Stimulated activated CD8-positive, alpha-beta memory T cell treated with anti-CD3 and anti-CD28 coated beads, Interleukin-2, amount 100 ng/mL, for 48 hours (primary cell): Measurements from ENCODE around the gene PHTF1.

Source experiments
- DNase-seq, 2 donors: peaks; one replicate each; pipeline ENCODE4 v3.0.0-alpha.2; 2020; ENCODE audit warnings: low read depth in 2 of 2

PHTF1 gene

DNA sequence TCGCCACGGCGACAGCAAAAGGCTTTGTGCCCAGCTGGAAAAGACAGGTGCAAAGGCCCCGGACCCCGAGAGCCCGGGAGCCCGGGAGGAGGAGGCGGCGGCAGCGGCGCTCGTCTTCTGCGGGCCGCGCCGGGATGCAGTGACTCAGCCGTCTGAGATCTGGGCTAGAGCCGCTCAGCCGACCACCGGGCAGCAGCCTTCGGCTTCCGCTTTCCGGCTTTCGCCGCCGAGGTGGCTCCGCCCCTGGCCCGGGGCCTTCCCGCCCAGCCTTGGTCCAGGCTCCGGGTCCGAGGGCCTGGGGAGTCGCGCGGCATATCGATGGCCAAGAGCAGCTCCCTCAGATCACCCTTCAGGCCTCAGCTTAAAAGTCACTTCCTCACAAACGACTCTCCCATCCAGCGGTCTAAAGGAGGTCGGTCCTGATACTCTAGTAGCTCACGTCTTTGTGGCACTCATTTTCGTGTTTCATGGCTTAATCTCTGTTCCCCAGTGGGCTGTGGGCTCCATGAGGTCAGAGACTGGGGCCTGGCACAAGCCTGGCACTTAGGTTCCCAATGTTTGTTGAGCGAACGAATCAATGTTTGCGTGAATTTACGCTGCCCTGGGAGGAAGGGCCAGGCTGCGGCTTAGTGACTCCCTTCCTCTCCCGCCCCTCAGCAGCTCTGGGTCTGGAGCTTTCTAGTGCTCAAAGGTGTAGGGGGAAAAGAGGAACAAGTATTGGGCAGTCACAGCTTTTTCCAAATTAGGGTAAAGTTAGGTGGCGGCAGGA is at the start of gene PHTF1:
Gene PHTF1 (minus strand): TSS at position 154 of the 769 bp plus-strand sequence. CDS start 783 bp downstream, outside the sequence.
- peak; percentile 57 to 62 for DNase-seq

DNA sequence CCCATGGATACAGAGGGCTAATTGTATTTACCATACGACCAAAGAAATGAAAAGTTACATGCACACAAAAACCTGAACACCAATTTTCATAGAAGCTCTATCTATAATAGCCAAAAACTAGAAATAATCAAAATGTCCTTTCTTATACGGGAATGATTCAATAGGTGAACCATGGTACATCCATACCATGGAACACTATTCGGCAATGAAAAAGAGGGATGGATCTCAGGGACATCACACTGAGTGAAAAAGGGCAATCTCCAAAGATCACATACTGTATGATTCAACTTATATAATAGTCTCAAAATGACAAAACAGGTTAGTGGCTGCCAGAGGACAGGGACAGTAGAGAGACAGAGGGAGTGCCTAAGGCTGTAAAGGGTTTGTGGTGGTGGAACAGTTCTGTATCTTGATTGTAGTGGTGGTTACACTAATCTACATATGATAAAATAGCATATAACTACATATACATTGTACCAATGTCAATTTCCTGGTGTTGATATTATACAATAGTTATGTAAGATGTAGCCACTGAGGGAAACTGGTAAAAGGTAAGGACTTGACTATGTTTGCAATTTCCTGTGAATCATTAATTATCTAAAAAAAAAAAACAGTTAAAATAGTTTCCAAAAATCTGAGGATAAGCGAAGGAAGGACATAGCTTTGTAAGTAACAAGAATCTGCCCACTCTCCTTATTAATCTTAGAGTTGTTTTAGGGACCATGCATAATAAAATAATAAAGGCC is 49.3 kb upstream of the PHTF1 start:
- no peak for DNase-seq

DNA sequence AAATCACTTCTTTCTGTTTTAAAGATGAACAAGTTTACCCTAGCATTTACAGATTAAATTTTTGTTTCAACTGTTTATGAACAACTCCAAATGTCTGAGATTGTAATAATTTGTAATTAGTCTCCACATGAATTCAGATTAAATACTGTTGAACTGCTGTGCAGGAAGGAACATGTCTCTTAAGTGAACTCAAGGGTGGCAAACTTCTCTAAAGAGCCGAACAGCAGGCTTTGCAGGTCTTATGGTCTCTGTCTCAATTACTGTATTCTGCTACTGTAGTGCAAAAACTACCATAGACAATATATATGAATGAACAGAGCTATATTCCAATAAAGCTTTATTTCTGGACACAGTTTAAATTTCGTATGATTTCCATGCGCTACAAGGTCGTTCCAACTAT is 46.4 kb upstream of the PHTF1 start:
- DNase-seq: no peak

GRCh38 chr1:113805256-113805531 is 45.9 kb upstream of the PHTF1 start:
- DNase-seq: no peak

DNA sequence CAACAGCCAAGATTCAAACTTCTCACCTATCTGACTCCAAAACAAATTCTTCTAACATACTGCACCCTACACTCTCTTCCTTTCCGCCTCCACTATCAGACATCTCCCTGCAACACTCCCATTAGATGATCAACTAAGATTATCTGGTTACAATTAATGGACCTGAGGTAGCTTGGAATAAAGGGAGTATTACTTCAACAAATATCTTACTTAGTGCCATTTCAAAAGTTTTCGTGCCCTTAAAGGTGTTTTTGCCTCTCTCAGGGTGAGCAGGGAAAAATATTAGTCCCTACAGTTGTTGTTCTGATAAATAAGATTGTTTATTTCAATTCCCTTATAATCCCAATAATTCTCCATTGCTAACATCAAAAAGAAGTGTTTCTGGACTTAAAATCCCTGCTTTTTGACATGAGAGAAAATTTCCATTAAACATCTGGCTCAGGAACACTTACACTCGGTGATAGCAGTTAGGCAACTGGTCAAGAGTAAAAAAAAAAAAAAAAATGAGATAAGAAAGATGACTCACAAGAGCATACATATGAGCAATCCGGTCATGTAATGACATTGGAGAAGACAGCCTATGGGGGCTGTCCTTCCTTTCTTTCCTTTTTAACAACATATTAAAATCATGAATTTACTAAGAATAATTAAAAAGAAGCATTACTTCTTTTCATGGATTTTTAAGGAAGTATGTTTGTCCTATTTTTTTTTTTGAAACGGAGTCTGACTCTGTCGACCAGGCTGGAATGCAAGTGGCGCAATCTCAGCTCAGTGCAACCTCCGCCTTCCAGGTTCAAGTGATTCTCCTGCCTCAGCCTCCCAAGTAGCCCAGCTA is 45.4 kb upstream of the PHTF1 start:
- no peak for DNase-seq

DNA sequence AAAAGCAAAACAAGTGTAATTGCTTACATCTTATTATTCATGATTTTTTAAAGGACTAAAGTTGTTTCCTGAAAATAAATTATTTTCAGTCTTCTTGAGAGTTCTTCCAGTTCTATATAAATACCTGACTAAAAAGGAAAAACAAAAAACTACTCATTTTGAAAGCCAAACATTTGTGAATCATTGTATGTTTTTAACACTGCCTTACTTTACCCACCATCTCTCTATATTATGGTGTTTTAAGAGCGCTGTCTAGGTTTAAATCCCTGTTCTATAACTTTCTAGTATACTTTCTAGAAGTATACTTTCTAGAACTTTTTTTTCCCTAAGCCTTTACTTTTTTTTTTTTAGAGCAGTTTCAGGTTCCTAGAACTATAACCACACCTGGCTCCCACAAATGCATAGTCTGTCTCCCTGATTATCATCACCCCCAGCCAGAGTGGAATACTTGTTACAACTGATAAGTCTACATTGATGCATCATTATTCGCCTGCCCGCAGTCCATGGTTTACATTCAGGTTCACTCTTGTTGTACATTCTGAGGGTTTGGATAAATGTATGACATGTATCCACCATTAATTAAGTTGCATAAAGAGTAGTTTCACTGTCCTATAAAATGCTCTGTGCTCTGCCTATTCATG is 43.2 kb upstream of the PHTF1 start:
- DNase-seq: no peak

- no peak for DNase-seq
These were observed 41.2 kb upstream of the PHTF1 start for GRCh38 chr1:113800487-113800886.

- no peak for DNase-seq
These were observed 38.2 kb upstream of the PHTF1 start for GRCh38 chr1:113797472-113797871.

DNA sequence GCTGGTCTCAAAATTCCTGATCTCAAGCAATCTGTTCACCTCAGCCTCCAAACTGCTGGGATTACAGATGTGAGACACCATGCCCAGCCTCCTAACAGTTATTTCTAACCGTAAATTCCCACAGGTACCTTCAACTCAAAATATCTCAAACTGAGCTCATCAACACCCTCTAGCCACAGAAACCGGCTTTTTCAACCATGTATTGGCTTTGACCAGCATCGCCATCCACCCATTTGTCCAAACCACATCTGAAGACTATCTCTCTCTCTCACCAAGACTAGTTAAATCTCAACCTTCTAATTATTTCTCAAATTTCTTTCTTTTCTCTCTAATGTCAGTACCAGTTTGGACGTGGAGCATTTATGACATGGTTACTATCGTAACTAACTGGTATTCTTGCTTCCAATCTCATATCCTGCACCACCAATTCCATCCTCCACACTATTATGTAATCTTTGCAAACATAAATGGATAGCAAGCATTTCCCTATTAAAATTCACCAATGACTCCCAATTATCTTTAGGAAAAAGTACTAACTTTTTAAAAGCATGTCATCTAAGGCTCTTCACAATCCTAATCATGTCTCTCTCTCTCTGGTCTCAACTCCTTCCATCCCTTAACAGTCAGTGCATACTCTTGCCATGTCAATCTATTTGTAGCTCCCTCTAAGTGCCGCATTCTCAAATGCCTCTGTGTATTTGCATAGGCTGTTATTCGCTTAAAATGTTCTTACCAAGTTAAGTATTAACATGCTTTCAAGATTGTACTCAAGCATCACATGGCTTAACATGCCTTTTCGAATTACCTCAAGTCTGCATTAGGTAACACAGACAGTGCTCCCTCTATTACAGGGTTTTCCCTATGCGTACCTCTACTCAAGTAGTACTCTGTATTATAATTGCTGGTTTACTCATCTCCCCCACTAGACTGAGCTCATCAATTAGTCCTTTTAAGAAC is 34.9 kb upstream of the PHTF1 start:
- no peak for DNase-seq

- DNase-seq: no peak
These were observed 33.7 kb upstream of the PHTF1 start for GRCh38 chr1:113792986-113793385.

DNA sequence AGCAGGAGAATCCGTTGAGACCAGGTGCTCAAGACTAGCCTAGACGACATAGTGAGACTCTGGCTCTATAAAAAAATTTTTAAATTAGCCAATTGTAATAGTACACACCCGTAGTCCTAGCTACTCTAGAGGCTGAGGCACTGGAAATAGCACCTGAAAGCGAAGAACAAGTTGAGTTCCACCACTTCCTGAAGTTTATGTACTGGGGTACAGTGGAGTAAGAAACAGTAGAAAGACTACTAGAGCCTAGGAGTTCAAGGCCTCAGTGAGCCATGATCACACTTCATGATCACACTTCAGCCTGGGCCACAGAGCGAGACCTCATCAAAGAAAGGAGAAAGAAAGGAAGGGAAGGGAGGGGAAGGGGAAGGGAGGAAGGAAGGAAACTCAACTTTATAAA is 33.2 kb upstream of the PHTF1 start:
- DNase-seq: no peak

DNA sequence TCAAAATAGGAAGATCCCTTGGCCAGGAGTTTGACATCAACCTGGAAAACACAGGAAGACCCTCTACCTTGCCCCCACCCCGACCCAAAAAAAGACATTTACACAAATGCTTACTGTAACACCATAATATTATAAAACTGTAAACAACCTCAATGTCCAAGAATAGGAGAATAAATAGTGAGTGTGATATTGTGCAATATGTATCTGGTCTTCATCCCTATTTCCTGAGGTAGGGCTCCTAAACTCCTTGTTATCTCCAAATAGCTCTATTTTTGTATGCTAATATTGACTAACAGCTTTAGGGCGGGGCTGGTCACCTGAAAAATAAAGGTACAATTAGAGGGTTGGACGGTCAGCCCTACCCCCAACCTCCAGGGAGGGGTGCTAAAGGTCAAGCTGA is 29.5 kb upstream of the PHTF1 start:
- no peak for DNase-seq

- no peak for DNase-seq
These were observed 28.4 kb upstream of the PHTF1 start for GRCh38 chr1:113787663-113788062.

- DNase-seq: no peak
These were observed 26.8 kb upstream of the PHTF1 start for GRCh38 chr1:113786069-113786468.

GRCh38 chr1:113784104-113784779 is 25.0 kb upstream of the PHTF1 start:
- DNase-seq: no peak

- no peak for DNase-seq
These were observed 24.2 kb upstream of the PHTF1 start for GRCh38 chr1:113783254-113784103.

DNA sequence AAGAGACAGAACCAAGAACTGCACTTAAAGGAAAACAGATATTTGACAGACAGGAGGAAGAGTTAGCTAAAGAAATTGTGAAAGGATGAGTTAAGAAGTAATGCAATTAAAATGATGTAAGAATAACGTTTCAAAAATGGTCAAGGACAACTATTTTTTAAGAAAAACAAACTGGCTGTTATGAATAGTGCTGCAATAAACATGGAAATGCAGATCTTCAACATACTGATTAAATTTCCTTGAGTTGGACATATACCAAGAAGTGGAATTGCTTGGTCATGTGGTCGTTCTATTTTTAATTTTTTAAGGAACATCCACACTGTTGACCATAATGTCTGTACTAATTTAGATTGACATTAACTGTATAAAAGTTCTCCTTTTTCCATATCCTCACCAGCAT is 23.1 kb upstream of the PHTF1 start:
- DNase-seq: no peak

DNA sequence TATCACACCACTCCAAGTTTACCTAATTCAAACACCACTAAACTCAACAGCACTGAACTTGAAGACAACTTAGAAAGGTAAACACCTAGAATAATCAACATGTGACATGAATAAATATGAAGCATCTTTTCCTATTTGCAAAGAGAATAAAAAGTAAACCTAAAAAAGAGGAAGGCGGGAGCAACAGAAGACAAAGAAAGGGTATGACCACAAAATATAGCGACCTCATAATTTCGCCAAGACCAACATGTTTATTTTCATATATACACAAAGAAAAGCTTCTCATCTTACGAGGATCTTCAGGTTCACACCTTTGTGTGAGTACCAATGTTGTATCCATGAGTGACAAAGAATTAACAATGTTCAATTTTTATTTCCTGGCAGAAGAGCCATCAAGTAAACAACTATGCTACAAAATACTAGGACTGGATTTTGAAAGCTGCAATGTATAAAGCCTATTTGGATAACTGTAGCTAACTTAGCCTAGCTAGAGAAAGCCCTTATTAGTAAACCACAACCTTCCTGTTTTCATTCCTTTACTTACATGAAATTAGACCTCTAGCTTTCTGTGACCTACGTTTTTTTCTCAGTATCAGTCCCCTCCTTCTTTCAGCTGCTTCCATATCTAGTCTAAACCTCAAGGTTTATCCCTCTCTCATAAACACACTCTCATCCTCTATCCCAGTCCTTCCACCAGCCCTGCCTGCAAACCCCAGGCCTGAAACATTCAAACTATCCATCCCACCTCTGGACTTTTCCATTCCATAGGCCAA is 21.3 kb upstream of the PHTF1 start:
- no peak for DNase-seq

- no peak for DNase-seq
These were observed 20.3 kb upstream of the PHTF1 start for GRCh38 chr1:113779542-113779941.
